Left hindlimb (tissue), 1 donor: Measurements from ENCODE around the gene ZNF469.

Experiments
- DNase-seq: peaks from one replicate; pipeline ENCODE4 v3.0.0-alpha.2; 2018

ZNF469 gene

DNA sequence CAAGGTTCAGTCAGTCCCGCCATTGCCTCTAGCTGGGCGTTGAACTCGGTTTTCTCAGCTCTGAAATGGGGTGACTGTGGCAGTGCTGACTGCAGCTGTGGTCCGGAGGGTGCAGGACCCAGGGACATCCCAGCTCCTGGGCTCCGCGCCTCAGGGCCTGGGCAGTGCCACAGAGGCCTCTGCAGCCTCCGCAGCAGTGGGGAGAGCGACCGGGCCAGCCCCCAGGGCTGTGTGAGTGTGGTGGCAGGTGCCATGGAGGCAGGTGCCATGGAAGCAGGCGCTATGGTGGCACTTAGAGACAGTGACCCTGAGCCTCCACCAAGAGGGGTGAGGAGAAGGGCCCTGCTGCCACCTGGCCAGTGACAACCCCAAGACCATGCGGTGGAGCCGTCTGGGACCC lies 30.9 kb downstream of the ZNF469 start:
- no peak for DNase-seq

DNA sequence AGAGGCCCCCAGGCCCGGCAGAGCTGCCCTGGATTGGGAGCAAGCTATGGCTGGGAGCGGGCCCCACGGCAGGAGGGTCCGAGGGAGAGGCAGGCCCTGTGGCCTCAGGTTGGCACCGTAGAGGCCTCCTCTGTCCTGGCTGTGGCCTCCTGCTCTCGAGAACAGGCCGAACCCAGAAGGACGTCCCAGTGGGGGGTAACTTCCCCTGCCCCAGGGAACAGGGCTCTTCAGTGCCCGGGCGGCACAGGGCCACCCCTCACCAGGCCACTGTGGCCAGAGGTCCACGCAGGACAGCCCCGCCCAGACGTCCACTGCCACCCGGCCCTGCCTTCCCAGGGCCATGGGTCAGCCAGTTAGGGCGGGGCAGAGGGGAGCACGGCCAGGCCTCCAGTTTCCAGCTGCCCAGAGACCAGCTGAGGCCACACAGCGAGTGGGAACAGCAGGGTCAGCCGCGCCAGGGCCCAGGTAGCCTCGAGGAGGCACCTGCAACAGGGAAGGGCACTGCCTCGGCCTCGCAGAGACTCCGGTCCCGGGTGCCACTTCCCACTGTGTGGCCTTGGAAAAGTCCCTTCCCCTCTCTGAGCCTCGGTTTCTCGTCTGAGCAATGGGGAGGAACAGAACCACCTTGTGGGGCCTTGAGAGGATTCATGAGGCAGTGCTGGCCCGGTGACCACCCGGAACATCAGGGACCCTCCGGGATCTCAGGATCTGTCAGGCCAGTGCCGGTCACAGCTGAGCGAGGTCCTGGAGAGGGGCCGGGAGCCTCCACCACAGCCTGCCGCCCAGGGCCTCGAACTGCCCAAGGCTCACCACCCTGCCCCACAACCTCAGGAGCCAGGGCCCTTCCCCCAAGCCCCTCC lies 32.0 kb downstream of the ZNF469 start:
- no peak for DNase-seq

DNA sequence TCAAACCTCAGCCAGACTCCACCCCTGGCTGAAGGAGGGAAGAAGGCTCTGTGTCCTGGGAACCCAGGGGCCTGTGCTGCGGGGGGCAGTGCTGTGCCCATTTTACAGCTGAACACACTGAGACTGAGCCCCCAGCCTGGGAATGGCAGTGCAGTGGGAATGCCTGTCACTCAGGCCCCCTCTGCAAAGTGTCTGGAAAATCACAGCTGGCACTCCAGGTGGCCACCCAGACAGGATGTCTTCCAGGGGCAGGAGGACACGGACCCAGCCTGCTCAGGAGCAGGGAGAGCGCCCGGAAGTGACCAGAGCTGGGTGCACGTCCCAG lies 32.6 kb downstream of the ZNF469 start:
- no peak for DNase-seq

DNA sequence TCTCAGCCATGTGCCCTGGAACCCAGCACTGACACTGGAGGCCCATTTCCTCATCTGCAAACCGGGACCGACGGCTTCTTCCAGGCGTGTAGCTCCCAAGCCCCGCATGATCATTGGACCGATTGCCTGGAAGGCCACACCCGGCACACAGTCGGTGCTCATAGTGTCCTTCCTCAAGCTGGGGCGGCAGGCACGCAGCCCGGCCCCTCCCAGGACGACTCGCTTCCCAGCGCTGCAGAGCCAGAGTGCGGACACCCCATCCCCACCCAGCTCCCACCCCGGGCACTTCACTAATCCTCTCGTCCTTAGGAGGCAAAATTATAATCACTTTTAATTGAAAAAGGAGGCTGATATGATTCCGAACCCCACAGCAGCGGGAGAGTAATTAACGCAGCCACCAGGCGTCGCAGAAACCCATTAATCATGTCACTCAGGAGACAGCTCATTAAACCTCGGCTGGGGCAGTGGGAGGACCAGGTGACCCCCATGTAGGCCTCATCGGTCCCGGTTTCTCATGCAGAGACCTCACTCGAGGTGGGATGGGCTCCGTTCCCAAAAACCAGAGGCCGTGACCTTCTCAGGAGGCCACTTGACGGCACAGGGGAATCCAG lies 33.1 kb downstream of the ZNF469 start:
- no peak for DNase-seq

DNA sequence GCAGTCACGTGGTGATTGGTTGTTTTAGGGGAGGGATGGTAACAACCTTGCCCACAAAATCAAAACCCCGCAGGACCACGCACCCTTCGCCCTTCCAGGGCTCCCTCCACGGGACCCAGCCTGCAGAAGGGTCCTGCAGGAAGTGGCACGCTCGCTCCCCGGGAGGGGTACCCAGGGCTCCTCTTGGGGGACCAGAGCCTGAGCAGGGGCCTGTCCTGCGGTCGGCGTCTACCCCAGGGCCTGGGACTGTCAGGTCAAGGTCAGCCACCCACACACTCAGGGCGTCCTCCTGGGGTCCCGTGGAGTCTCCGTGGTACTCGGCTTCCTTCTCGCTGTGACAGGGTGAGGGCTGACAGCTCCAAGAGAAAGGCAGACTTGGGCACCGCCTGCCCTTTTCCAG lies 33.9 kb downstream of the ZNF469 start:
- DNase-seq: no peak

DNA sequence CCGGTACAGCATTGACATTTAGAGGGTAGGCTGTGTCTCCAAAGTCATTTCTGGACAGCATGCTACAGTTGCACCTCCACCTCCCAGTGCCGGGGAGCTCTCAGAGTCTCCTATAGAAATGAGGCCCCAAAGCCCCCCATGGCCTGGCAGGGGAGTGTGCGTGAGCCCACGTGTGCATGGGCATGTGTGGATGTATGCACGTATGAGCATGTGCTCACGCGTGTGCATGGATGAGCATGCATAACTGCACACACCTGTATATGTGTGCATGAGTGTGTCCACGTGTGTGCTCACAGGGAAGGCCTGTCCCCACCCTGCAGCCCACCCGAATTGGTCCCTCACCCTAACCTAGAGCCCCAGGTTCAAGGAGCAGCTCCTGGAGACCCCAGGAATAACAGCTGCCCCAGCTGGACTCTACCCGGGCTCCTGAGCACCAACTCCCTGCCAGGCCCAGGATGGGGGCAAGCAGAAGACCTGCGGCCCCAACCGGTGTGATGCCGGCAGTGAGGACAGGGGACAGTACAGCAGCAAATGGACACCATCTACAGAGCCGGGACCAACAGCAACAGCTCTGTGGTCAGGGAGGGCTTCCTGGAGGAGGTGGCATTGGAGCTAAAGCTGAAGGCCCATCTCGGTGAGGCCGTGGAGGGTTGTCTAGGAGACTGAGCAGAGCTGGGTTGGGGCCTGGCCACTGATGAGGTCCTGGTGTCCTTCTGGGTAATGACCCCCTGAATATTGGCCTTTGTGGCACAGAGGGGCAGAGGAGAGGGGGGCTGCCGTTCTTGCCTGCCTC lies 35.1 kb downstream of the ZNF469 start:
- no peak for DNase-seq

DNA sequence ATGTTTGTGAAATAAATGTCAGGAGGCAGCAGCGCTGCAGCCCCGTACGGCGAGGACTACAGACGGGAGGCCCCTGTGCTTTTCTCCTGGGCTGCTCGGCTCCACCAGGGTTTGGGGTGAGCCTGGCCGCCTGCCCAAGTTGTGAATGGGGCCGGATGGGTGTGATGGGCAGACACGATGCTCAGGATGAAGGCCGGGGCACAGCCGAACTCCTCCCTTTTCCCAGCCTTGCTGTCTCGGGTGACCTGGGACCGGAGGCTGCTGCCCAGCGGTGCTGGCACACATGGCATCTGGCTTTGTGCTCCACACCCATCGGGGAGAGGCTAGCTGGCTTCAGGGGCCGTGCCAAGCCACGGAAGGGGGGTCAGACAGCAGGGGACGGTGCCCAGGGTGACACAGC lies 36.1 kb downstream of the ZNF469 start:
- DNase-seq: no peak

DNA sequence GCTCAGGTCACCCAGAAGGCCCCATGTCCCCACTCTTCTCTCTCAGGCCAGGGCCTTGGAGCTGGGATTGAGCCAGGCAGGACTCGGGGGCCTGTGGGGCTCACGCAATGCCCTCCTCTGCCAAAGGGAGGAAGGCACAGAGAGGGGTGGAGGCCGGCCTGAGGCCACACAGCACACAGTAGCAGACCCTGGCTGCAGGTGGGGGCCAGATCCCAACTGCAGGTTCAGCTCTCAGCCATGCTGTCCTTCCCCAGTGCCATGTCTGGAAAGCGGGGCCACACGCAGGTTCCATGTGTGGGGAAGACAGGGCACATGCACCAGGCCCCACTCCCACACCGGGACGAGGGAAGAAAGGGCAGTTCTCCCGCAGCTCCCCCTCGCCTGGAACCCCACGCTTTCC lies 37.0 kb downstream of the ZNF469 start:
- DNase-seq: no peak

DNA sequence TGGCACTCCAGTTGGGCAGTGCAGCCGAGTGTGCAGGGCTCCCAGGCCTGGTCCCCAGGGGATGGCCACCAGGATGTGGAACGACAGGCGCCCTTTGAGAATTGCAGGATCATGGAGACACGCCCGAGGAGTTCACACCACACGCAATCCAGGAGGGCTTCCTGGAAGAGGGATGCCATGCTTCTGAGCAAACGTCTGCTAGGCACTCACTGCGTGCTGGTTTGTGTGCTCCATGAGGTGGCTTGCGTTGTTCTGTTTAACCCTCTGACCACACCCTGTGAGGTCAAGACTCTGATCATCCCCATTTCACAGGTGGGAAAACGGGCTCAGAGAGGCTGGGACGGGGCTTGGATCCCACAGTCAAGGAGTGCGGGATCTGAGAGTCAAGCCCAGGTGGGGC lies 37.7 kb downstream of the ZNF469 start:
- DNase-seq: no peak

DNA sequence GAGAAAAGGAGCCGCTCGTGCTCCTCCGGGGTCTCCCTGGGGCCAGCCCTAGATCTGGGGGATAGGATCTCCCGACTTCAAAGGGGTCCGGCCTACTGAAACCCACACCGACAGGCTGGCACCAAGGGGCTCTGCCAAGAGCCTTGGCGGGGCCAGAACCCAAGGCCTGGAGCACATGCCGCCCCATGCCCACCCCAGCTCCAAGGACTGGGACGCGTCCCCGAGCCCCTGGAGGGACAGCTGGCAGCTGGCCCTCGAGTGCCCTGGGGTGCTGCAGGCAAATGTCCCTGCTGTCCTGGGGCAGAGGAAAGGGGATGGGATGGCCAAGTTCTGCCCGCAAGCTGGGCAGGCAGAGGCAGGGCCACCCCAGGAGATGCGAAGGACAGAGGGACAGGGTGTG lies 38.5 kb downstream of the ZNF469 start:
- DNase-seq: no peak

DNA sequence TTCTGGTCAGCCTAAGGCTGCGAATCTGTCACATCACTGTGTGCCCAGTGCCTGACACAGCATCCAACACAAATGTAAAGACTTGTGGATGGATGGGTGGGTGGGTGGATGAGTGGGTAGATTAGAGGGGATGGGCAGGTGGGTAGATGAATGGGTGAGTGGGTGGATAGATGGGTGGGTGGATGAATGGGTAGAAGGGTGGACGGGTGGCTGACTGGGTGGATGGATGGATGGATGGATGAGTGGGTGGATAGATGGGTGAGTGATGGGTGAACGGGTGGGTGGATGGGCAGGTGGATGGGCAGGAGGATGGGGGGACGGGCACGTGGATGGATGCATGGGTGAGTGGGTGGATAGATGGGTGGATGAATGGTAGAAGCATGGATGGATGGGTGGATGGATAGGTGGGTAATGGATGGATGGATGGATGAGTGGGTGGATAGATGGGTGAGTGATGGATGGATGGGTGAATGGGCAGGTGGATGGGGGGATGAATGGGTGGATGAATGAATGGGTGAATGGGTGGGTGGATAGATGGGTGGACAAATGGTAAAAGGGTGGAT lies 39.2 kb downstream of the ZNF469 start:
- DNase-seq: no peak

DNA sequence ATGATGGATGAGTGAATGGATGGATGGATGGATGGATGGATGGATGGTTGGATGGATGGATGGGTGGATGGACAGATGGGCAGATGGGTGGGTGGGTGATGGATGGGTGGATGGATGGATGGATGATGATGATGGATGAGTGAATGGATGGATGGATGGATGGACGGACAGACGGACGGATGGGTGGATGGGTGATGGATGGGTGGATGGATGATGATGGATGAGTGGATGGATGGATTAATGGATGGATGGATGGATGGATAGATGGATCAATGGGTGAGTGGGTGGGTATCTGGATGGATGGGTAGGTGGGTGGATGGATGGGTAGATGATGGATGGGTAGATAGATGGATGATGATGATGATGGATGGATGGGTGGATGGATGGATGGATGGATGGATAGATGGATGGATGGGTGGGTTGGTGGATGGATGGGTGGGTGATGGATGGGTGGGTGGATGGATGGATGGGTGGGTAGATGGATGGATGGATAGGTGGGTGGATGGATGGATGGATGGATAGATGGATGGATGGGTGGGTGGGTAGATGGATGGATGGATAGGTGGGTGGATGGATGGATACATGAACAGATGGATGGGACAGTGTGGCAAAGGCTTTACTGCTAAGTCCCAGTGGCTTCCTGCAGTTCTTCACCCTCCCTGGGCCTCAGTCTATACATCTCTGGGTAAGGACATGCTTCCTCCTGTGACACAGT lies 40.1 kb downstream of the ZNF469 start:
- no peak for DNase-seq

DNA sequence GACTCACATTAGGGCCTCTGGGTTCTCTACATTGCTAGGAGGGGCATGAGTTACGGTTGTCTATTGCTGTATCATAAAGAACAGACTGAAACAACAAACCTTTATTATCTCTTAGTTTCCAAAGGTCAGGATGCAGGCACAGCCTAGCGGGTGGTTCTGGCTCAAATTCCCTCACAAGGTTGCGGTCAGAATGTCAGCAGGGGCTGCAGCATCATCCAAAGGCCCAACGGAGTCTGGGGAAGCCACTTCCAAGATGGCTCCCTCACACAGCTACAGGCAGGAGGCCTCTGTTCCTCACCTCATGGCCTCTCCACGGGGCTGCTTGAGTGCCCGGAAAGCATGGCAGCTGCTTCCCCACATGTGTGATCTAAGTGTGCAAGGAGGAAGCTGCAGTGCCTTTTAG lies 40.7 kb downstream of the ZNF469 start:
- no peak for DNase-seq

DNA sequence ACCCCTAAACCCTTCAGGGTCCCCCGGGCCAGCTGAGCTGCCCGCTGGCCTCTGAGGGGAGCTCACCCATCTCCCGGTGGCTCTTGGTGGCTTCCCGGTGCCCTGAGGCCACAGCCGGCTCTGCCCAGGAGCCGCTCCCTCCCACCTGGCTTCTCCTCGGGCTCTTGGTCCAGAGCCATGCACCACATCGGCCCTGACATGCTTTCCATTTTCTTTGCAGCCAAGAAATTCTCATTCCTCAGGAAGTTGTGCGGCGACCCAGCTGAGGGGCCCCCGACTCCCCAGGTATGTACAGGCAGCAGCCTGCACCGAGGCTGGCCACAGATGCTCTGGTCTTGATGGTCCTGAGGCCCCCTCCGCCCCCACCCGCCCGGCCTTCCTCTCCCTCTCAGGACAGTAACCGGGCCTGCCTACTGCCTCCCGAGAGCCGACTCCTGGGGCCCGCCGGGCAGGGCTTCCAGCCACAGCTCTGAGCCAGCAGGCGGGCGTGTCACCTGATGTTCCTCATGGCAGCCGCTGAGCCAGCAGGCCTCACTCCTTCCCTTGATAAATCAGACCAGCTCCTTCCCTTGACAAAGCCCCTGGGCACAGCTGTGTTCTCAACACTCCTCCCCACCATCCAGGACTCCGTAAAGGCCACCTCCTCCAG lies 42.0 kb downstream of the ZNF469 start:
- peak; percentile 74 for DNase-seq

DNA sequence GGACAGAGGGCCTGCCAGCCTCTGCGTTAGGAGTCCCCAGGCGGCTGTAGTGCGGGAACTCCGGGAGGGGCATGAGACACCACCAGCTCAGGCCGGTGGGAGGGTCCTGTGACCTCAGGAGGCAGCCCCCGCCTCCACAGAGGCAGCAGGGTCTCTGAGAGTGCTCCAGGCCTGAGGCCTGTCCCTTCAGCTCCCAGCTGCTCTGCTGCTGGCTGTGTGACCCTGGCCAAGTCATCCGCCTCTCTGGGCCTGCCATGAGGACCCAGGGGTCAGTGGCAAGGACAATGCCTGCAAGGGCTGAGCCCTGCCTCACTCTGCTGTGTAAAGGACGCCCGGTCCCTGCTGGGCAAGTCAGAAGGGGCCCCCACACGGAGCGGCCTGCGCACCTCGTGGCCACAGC lies 43.3 kb downstream of the ZNF469 start:
- DNase-seq: no peak

DNA sequence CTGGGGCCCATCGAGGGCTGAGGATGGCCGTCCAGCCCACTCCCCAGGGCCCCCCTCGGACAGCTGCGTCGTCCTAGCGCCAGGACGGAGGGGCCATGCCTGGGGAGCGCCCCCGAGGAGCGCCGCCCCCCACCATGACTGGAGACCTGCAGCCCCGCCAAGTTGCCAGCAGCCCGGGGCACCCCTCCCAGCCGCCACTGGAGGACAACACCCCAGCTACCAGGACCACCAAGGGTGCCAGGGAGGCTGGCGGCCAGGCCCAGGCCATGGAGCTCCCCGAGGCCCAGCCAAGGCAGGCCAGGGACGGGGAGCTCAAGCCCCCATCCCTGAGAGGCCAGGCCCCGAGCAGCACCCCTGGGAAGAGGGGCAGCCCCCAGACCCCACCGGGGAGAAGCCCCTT lies 44.6 kb downstream of the ZNF469 start:
- no peak for DNase-seq

DNA sequence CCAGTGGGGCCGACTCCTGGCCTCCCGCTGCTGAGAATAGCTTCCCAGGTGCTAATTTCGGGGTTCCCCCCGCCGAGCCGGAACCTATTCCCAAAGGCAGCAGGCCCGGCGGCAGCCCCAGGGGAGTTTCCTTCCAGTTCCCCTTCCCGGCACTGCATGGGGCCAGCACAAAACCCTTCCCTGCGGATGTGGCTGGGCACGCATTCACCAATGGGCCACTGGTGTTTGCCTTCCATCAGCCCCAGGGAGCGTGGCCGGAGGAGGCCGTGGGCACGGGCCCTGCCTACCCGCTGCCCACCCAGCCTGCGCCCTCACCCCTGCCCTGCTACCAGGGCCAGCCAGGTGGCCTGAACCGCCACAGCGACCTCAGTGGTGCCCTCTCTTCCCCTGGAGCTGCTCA lies 45.4 kb downstream of the ZNF469 start:
- DNase-seq: no peak

DNA sequence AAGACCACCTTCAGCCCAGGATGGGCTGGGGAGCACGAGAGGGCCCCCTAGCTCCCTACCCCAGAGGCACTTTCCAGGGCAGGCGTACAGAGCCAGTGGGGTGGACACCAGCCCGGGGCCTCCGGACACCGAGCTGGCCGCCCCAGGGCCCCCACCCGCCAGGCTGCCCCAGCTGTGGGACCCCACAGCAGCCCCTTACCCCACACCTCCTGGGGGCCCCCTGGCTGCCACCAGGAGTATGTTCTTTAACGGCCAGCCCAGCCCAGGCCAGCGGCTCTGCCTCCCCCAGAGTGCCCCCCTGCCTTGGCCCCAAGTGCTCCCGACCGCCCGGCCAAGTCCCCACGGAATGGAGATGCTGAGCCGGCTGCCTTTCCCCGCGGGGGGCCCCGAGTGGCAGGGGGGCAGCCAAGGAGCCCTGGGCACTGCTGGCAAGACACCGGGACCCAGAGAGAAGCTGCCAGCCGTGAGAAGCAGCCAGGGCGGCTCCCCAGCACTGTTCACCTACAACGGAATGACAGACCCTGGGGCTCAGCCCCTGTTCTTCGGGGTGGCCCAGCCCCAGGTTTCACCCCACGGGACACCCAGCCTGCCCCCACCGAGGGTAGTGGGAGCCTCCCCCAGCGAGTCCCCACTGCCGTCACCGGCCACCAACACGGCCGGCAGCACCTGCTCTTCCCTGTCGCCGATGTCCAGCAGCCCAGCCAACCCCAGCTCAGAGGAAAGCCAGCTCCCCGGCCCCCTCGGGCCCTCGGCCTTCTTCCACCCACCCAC lies 46.0 kb downstream of the ZNF469 start:
- DNase-seq: no peak

DNA sequence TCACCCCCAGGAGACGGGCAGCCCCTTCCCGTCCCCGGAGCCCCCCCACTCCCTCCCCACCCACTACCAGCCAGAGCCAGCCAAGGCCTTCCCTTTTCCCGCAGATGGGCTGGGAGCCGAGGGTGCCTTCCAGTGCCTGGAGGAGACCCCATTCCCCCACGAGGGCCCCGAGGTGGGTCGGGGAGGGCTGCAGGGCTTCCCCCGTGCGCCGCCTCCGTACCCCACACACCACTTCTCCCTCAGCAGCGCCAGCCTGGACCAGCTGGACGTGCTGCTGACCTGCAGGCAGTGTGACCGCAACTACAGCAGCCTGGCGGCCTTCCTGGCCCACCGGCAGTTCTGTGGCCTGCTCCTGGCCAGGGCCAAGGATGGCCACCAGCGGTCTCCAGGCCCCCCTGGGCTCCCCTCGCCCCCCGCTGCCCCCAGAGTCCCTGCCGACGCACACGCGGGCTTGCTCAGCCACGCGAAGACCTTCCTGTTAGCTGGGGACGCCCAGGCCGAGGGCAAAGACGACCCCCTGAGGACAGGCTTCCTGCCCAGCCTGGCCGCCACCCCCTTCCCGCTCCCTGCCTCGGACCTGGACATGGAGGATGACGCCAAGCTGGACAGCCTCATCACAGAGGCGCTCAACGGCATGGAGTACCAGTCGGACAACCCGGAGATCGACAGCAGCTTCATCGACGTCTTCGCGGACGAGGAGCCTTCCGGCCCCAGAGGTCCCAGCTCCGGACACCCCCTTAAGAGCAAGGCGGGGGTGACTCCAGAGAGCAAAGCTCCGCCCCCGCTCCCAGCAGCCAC lies 46.8 kb downstream of the ZNF469 start:
- DNase-seq: no peak

DNA sequence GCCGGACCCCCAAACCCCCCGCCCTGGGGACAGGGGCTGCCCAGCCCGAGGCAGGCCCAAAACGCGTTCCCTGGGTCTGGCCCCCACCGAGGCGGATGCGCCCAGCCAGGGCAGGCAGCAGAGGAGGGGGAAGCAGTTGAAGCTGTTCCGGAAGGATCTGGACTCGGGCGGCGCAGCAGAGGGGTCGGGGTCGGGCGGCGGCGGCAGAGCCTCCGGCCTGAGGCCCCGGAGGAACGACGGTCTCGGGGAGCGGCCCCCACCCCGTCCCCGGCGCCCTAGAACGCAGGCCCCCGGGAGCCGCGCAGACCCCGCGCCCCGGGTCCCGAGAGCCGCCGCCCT lies 47.4 kb downstream of the ZNF469 start:
- no peak for DNase-seq
